Adrenal gland (tissue), 12 donors: ENCODE data around the gene ZNF200. TPM values are rescaled to one million over a fixed set of nuclear protein-coding genes. Genes with fewer than 3 reads are reported as not detected.

ENCODE experiments used
- DNase-seq, 7 donors: peaks; one replicate each; pipeline ENCODE4 v3.0.0-alpha.2; 2019 to 2020
- H3K27ac ChIP-seq, 5 donors: fragments of 200-600 bp; sonication (generic) in 4 of 5; 1 replicate in 3 of 5; 2 replicates in 2 of 5; pipeline versions ENCODE4 v1.5.1 to v1.8.0; 2016 to 2020; ENCODE audit warnings: mild to moderate bottlenecking in 1 of 5
- H3K27me3 ChIP-seq: fragments of 200-600 bp; 2 replicates; pipeline ENCODE4 v1.8.0; 2021
- H3K36me3 ChIP-seq, 2 donors: fragments of 200-600 bp; replicated peaks in 1 of 2; 1 replicate in 1 of 2; 2 replicates in 1 of 2; pipeline versions ENCODE4 v1.5.1 to v1.8.0; 2018 to 2022
- H3K4me1 ChIP-seq, 2 donors: fragments of 200-600 bp; replicated peaks in 1 of 2; 1 replicate in 1 of 2; 2 replicates in 1 of 2; pipeline versions ENCODE4 v1.5.1 to v1.8.0; 2018 to 2021
- H3K4me3 ChIP-seq, 4 donors: fragments of 200-600 bp; sonication (generic) in 3 of 4; one replicate each; pipeline ENCODE4 v1.5.1; 2016 to 2018
- H3K9me3 ChIP-seq, 3 donors: fragments of 200-600 bp; sonication (generic) in 1 of 3; replicated peaks in 1 of 3; 1 replicate in 2 of 3; 2 replicates in 1 of 3; pipeline versions ENCODE4 v1.5.1 to v1.8.0; 2016 to 2021
- CTCF ChIP-seq, 6 experiments: fragments of 450-650 bp in 4 of 6; fragments of 200-600 bp in 2 of 6; sonication (generic) in 1 of 6; IDR thresholded peaks; 1 replicate in 5 of 6; 2 replicates in 1 of 6; pipeline versions ENCODE4 v1.5.1 to v1.8.0; 2016 to 2021; ENCODE audit warnings: antibody characterized with exemption in 6 of 6, mild to moderate bottlenecking in 2 of 6, moderate library complexity in 1 of 6
- POLR2A ChIP-seq, 2 donors: fragments of 450-650 bp; IDR thresholded peaks; one replicate each; pipeline ENCODE4 v1.6.1; 2017; ENCODE audit warnings: antibody characterized with exemption in 2 of 2, mild to moderate bottlenecking in 2 of 2, moderate library complexity in 1 of 2
- WGBS, 4 donors: extraction: QIAGEN DNeasy Blood & Tissue Kit in 2 of 4; methylation state at CpG; one replicate each; pipeline versions ENCODE4 v1.1.5 to v1.1.7; 2013 to 2017; 5-methylcytosine and 5-hydroxymethylcytosine counted together
- intact Hi-C, 2 donors: fragments of 100-400 bp; cut with DNase I; formaldehyde crosslinking; loops; one replicate each; pipeline versions ENCODE4 v1.14.1 to v1.15.0; 2022 to 2023
- polyA plus RNA-seq, 3 donors: library from polyadenylated mRNA; stranded (reverse); fragments of 200-250 nt in 2 of 3; fragments of 350-450 nt in 1 of 3; fragmentation: Illumina TruSeq in 1 of 3; extraction: RNeasy Lipid Tissue Mini Kit (QIAGEN cat#74804) in 1 of 3; gene quantifications; one replicate each; pipeline ENCODE4 v1.2.3, GENCODE V29; 2013 to 2014
- total RNA-seq, 9 donors: library from RNA; depleted of rRNA in 4 of 9; stranded (reverse); fragments of >200 nt in 4 of 9; fragments of 120-200 nt in 1 of 9; fragmentation: NEBNext Ultra II Directional in 1 of 9; extraction: Animal tissue kit (Norgen Biotek cat#: 25700) in 1 of 9; gene quantifications; one replicate each; pipeline versions ENCODE4 v1.1.0 to v1.2.4, GENCODE V29; 2013 to 2023
- donor health status: healthy with polysubstance abuse.
- donor health status: Bipolar disorder and iron deficiency.
- donor health status: DM: yes; HTN: yes; CAD: no.
- donor health status: DM: no; HTN: no; CAD: no.
- donor health status: DM: no; HTN: no; CAD: no.
- donor health status: DM: yes; HTN: yes; CAD: no.

Gene ZNF200
- total and polyA plus RNA-seq, 12 donors = 4.4 to 15.4 (median 8.1) TPM

- WGBS, 4 donors = 8 to 11% (median 10%) methylated on average over 24 of the region's 24 CpGs
- Histone ChIP-seq H3K9me3 (no peaks in the 10 kb centered on the region), H3K4me3 (no peak overlapping the region), H3K4me1 (peaks cover 0 to 6% of the 10 kb centered on the region in 2 donors), H3K36me3 (no peaks in the 10 kb centered on the region), H3K27ac (no peak overlapping the region), H3K27me3 (peaks cover 86% of the 10 kb centered on the region)
- TF ChIP-seq CTCF (IDR thresholded peaks at IDR 0.05) = no peak
- no peak for TF ChIP-seq POLR2A (IDR thresholded peaks at IDR 0.05)
- DNase-seq = no peak
- intact Hi-C loops = loop anchor here in 1 of 2 donors (10.0 kb wide), 1 partner anchor 119 kb away; no protein-coding TSS in a partner anchor
These were observed 60.9 kb downstream of the ZNF200 start for GRCh38 chr16:3173892-3174617.

Other genes starting within 250 kb of the ZNF200 start
- gene CLDN9, start 222.2 kb downstream of the ZNF200 start, total RNA-seq = under 1 TPM in 2 of 9 donors, not detected in 7; 0.28 to 0.31 TPM
- gene CLDN9, start 222.2 kb downstream of the ZNF200 start, polyA plus RNA-seq = 1 to 10 TPM in 1 of 3 donors, under 1 TPM in 1, not detected in 1; 0.34 to 1.4 TPM
- gene CLDN6, start 217.0 kb downstream of the ZNF200 start, total RNA-seq = under 1 TPM in 2 of 9 donors, not detected in 7; 0.46 to 0.47 TPM
- not detected for gene CLDN6, start 217.0 kb downstream of the ZNF200 start, polyA plus RNA-seq
- 100 to 1,000 TPM in 2 of 9 donors, 10 to 100 TPM in 6, 1 to 10 TPM in 1; 8.8 to 175 (median 42.5) TPM for gene TNFRSF12A, start 214.8 kb downstream of the ZNF200 start, total RNA-seq
- 100 to 1,000 TPM in 1 of 3 donors, 10 to 100 TPM in 2; 41.8 to 124 (median 60.9) TPM for gene TNFRSF12A, start 214.8 kb downstream of the ZNF200 start, polyA plus RNA-seq
- 100 to 1,000 TPM in 1 of 9 donors, 10 to 100 TPM in 8; 35.4 to 138 (median 62.7) TPM for gene HCFC1R1, start 211.2 kb downstream of the ZNF200 start, total RNA-seq
- gene HCFC1R1, start 211.2 kb downstream of the ZNF200 start, polyA plus RNA-seq = 100 to 1,000 TPM in 2 of 3 donors, 10 to 100 TPM in 1; 29.7 to 609 (median 462) TPM
- gene THOC6, start 211.1 kb downstream of the ZNF200 start, total RNA-seq = 10 to 100 TPM; 14.9 to 24.3 (median 17.3) TPM
- 100 to 1,000 TPM in 1 of 3 donors, 10 to 100 TPM in 1, 1 to 10 TPM in 1; 9.0 to 107 (median 78.6) TPM for gene THOC6, start 211.1 kb downstream of the ZNF200 start, polyA plus RNA-seq
- under 1 TPM in 2 of 9 donors, not detected in 7; 0.14 to 0.31 TPM for gene BICDL2, start 198.2 kb downstream of the ZNF200 start, total RNA-seq
- under 1 TPM in 2 of 3 donors, not detected in 1; 0.20 to 0.24 TPM for gene BICDL2, start 198.2 kb downstream of the ZNF200 start, polyA plus RNA-seq
- gene MMP25, start 188.6 kb downstream of the ZNF200 start, total RNA-seq = under 1 TPM in 8 of 9 donors, not detected in 1; 0.11 to 0.65 (median 0.35) TPM
- gene MMP25, start 188.6 kb downstream of the ZNF200 start, polyA plus RNA-seq = 1 to 10 TPM in 1 of 3 donors, under 1 TPM in 2; 0.09 to 3.1 (median 0.47) TPM
- 100 to 1,000 TPM in 1 of 9 donors, 10 to 100 TPM in 6, 1 to 10 TPM in 2; 3.9 to 106 (median 22.0) TPM for gene IL32, start 169.5 kb downstream of the ZNF200 start, total RNA-seq
- gene IL32, start 169.5 kb downstream of the ZNF200 start, polyA plus RNA-seq = 100 to 1,000 TPM in 2 of 3 donors, 10 to 100 TPM in 1; 19.9 to 127 (median 118) TPM
- gene ZSCAN10, start 135.9 kb downstream of the ZNF200 start, total RNA-seq = under 1 TPM in 3 of 9 donors, not detected in 6; 0.11 to 0.50 (median 0.15) TPM
- gene ZSCAN10, start 135.9 kb downstream of the ZNF200 start, polyA plus RNA-seq = under 1 TPM in 1 of 3 donors, not detected in 2; 0.13 TPM
- gene ZNF205, start 122.6 kb downstream of the ZNF200 start, total RNA-seq = 10 to 100 TPM in 8 of 9 donors, 1 to 10 TPM in 1; 6.3 to 25.5 (median 13.3) TPM
- gene ZNF205, start 122.6 kb downstream of the ZNF200 start, polyA plus RNA-seq = 10 to 100 TPM in 2 of 3 donors, 1 to 10 TPM in 1; 3.8 to 86.1 (median 33.9) TPM
- gene ZNF213, start 100.1 kb downstream of the ZNF200 start, total RNA-seq = 10 to 100 TPM in 7 of 9 donors, 1 to 10 TPM in 2; 2.6 to 19.3 (median 12.6) TPM
- 10 to 100 TPM in 2 of 3 donors, 1 to 10 TPM in 1; 4.2 to 19.5 (median 10.4) TPM for gene ZNF213, start 100.1 kb downstream of the ZNF200 start, polyA plus RNA-seq
- gene OR1F1, start 47.0 kb downstream of the ZNF200 start, total RNA-seq = not detected
- gene OR1F1, start 47.0 kb downstream of the ZNF200 start, polyA plus RNA-seq = not detected
- 1 to 10 TPM in 8 of 9 donors, under 1 TPM in 1; 0.39 to 7.8 (median 4.1) TPM for gene MEFV, start 21.5 kb upstream of the ZNF200 start, total RNA-seq
- under 1 TPM; 0.40 to 0.72 (median 0.71) TPM for gene MEFV, start 21.5 kb upstream of the ZNF200 start, polyA plus RNA-seq
- gene ZNF263, start 48.3 kb upstream of the ZNF200 start, total RNA-seq = 10 to 100 TPM; 22.5 to 84.0 (median 36.2) TPM
- 10 to 100 TPM; 18.5 to 26.4 (median 21.8) TPM for gene ZNF263, start 48.3 kb upstream of the ZNF200 start, polyA plus RNA-seq
- 1 to 10 TPM; 2.1 to 8.7 (median 4.5) TPM for gene TIGD7, start 70.3 kb upstream of the ZNF200 start, total RNA-seq
- gene TIGD7, start 70.3 kb upstream of the ZNF200 start, polyA plus RNA-seq = 1 to 10 TPM; 3.5 to 7.0 (median 4.6) TPM
- gene ZNF75A, start 70.3 kb upstream of the ZNF200 start, total RNA-seq = 10 to 100 TPM in 8 of 9 donors, 1 to 10 TPM in 1; 7.9 to 46.4 (median 22.5) TPM
- gene ZNF75A, start 70.3 kb upstream of the ZNF200 start, polyA plus RNA-seq = 10 to 100 TPM; 24.9 to 42.0 (median 37.4) TPM
- gene OR2C1, start 120.7 kb upstream of the ZNF200 start, total RNA-seq = under 1 TPM in 5 of 9 donors, not detected in 4; 0.14 to 0.44 (median 0.35) TPM
- under 1 TPM in 1 of 3 donors, not detected in 2; 0.24 TPM for gene OR2C1, start 120.7 kb upstream of the ZNF200 start, polyA plus RNA-seq
- gene ZSCAN32, start 165.8 kb upstream of the ZNF200 start, total RNA-seq = 10 to 100 TPM; 11.5 to 20.1 (median 14.3) TPM
- gene ZSCAN32, start 165.8 kb upstream of the ZNF200 start, polyA plus RNA-seq = 10 to 100 TPM; 10.6 to 19.0 (median 11.5) TPM
- 10 to 100 TPM in 8 of 9 donors, 1 to 10 TPM in 1; 8.6 to 22.2 (median 11.0) TPM for gene ZNF174, start 166.1 kb upstream of the ZNF200 start, total RNA-seq
- gene ZNF174, start 166.1 kb upstream of the ZNF200 start, polyA plus RNA-seq = 10 to 100 TPM in 1 of 3 donors, 1 to 10 TPM in 2; 4.1 to 15.4 (median 5.7) TPM
- 1 to 10 TPM; 1.8 to 4.0 (median 2.9) TPM for gene ZNF597, start 208.3 kb upstream of the ZNF200 start, total RNA-seq
- gene ZNF597, start 208.3 kb upstream of the ZNF200 start, polyA plus RNA-seq = 1 to 10 TPM; 1.2 to 2.9 (median 1.3) TPM
- gene NAA60, start 208.5 kb upstream of the ZNF200 start, total RNA-seq = 10 to 100 TPM; 16.9 to 66.0 (median 51.1) TPM
- gene NAA60, start 208.5 kb upstream of the ZNF200 start, polyA plus RNA-seq = 10 to 100 TPM; 67.5 to 96.3 (median 86.3) TPM